ENCODE data around the gene CEP43.

Gene CEP43

GRCh38 chr6:167000759-167001158 lies 1.6 kb downstream of the CEP43 start:
- no peak for DNase-seq (ENCODE audit: low read depth)
- no peak overlapping the region for H3K4me3 ChIP-seq (ENCODE audit: low read depth, low read length)

- no peak for DNase-seq (ENCODE audit: low read depth)
- no peak overlapping the region for H3K4me3 ChIP-seq (ENCODE audit: low read depth, low read length)
Observed at GRCh38 chr6:167005350-167006159, 6.4 kb downstream of the CEP43 start.

GRCh38 chr6:167007985-167008384 lies 8.8 kb downstream of the CEP43 start:
- DNase-seq (ENCODE audit: low read depth), result no peak
- no peak overlapping the region for H3K4me3 ChIP-seq (ENCODE audit: low read depth, low read length)

DNA sequence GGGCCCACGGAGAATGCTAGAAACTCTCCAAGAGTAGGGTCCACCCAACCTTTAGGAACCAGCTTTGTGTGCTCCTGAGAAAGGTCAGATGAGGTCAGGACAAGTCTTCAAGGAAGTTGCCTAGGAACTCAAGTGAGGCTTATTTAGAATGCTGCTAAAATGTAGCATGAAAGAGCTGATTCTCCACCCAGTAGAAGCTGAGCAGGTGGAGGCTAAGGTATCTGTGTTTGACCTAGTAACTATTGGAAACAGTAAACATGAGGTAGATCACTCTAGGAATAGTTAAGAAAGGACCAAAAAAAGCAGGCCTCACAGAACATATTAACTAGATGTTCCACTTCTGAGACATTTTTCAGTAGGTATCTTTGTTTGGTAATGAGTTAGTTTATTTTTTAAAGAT lies 13.9 kb downstream of the CEP43 start:
- no peak for DNase-seq (ENCODE audit: low read depth)
- no peak overlapping the region for H3K4me3 ChIP-seq (ENCODE audit: low read depth, low read length)

GRCh38 chr6:167013946-167014345 lies 14.7 kb downstream of the CEP43 start:
- H3K4me3 ChIP-seq (ENCODE audit: low read depth, low read length), result no peak overlapping the region
- DNase-seq (ENCODE audit: low read depth), result no peak

GRCh38 chr6:167015302-167015701 lies 16.1 kb downstream of the CEP43 start:
- DNase-seq (ENCODE audit: low read depth), result no peak
- H3K4me3 ChIP-seq (ENCODE audit: low read depth, low read length), result no peak overlapping the region

DNA sequence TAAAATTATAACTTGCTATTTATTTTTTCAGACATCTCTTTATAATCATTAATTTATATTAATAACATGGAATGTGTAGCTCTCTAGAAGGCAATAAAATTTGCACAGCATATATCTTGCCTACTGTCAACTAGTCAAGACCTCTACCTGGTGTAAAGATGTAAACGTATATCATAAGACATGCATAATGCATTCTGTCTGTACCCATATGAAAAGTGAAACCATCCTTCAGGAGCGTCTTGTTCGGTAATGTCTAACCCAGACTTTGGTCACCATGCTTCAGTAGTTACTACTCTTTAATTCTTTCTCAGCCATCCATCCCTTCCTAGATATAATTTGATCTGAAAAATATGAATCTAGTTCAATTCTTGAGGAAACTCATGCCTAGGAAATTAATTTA lies 21.0 kb downstream of the CEP43 start:
- no peak overlapping the region for H3K4me3 ChIP-seq (ENCODE audit: low read depth, low read length)
- no peak for DNase-seq (ENCODE audit: low read depth)

GRCh38 chr6:167027308-167027707 lies 28.1 kb downstream of the CEP43 start:
- DNase-seq (ENCODE audit: low read depth), result no peak
- no peak overlapping the region for H3K4me3 ChIP-seq (ENCODE audit: low read depth, low read length)

DNA sequence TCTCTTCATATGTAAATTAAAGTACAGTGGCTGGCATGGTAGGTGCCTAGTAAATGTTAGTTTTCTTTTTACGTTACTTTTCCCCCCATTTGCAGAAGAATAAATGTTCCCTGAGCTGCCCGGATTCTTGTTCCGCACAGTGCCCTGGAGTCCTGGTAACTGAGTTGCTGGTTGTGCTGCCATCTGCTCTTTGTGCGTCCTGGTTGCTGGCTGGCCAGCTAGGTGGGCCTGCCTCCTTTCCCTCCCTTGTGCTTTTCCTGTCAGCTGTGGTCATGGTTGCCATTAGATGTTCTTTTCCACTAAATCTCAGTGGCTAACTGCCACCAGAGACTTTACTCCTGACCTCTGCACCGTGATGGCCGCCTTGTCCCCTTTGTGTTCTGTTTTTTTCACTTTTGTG lies 28.6 kb downstream of the CEP43 start:
- H3K4me3 ChIP-seq (ENCODE audit: low read depth, low read length), result no peak overlapping the region
- no peak for DNase-seq (ENCODE audit: low read depth)

- H3K4me3 ChIP-seq (ENCODE audit: low read depth, low read length), result no peak overlapping the region
- no peak for DNase-seq (ENCODE audit: low read depth)
Observed at GRCh38 chr6:167030222-167031072, 31.2 kb downstream of the CEP43 start.

- DNase-seq (ENCODE audit: low read depth), result no peak
Observed at GRCh38 chr6:167031082-167031709, 32.0 kb downstream of the CEP43 start.

DNA sequence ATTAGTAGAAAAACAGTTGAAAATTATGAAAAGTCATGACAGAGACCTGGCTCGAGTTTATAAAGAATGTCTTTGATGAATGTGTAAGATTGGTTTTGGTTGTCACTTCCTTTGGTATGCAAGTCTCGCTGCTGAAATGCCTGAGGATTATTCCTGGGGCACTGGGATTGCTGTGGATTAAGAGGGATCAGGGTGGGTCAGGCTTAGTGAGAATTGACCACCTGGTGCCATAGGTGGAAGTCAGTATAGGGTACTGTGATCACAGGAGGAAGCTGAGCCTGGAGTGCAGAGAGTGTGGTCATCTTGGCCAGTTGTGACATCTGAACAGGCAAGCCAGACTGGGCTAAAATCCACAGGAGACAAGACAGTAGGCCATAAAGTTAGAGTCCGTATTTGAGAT lies 34.9 kb downstream of the CEP43 start:
- no peak overlapping the region for H3K4me3 ChIP-seq (ENCODE audit: low read depth, low read length)
- DNase-seq (ENCODE audit: low read depth), result no peak

More at GRCh38 chr6:167031082-167031709, 32.0 kb downstream of the CEP43 start:
- no peak overlapping the region for H3K4me3 ChIP-seq (ENCODE audit: low read depth, low read length)

DNA sequence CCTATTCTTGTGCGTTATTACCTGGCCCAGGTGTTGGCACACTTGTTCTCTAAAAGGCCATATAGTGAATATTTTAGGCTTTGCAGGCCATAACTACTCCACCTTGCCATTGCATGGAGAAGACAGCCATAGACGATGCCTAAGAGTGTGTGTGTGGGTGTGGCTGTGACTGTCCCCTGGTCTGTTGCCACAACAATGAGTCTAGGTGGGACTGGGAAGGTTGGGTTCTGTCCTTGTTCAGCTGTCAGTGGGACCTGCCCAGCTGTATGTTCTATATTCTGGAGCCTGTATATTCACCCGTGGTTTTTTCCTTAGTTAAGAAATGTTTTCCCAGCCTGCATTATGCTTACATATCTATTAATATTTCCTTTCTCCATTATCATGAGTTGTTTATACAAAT lies 38.6 kb downstream of the CEP43 start:
- no peak overlapping the region for H3K4me3 ChIP-seq (ENCODE audit: low read depth, low read length)

DNA sequence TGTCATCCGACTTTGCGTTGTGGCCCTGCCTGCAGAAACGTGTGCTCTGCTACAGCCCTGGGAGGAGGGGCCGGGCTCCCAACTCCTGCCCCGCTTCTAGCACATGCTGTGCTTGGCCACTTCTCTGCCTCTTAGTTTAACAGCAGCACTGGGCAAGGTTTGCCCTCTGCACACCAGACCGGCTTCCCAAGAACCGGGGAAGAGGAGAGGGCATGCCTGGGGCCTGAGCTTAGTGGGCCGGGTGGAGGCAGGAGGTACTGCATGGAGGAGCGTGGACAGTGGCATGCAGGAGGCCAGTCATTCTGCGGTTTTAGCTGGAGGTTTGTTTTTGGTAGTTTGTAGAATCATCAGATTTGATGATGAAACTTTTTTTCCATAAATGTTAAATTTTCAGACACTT lies 45.5 kb downstream of the CEP43 start:
- no peak overlapping the region for H3K4me3 ChIP-seq (ENCODE audit: low read depth, low read length)
- DNase-seq (ENCODE audit: low read depth), result no peak

More for the DNA sequence above, 38.6 kb downstream of the CEP43 start:
- no peak for DNase-seq (ENCODE audit: low read depth)

DNA sequence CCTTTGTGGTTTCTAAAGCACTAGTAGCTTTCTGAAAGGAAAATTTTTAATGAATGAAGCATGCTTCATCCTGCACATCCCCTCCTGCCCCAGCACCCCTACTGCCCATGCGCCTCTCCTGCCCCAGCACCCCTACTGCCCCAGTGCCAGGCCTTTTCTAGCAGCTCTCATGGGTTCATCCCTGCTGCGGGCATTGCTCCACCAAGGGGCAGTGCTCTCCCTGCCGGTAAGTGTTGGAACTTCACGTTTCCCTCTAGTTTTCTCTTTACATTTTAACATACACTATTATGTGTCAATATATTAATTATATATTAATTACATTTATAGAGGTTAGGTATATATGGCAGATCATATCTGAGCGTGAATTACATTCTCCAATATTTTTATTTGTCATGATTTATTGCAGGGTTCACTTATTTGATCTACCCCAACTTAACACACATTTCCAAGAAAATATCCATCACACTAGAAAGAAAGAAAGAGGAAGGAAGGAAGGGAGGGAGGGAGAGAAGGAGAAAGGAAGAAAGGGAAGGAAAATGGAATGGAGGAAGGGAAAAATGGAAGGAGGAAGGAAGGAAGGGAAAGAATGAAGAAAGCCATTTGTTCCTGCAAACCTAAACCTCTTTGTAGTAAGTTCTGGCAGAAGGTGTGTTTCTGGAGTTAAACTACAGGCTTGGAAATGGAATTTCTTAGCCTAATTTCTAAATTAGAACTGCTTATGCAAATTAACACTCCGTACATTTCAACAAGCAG lies 46.8 kb downstream of the CEP43 start:
- H3K4me3 ChIP-seq (ENCODE audit: low read depth, low read length), result no peak overlapping the region
- no peak for DNase-seq (ENCODE audit: low read depth)

GRCh38 chr6:167046861-167047495 lies 47.8 kb downstream of the CEP43 start:
- no peak overlapping the region for H3K4me3 ChIP-seq (ENCODE audit: low read depth, low read length)
- DNase-seq (ENCODE audit: low read depth), result no peak

DNA sequence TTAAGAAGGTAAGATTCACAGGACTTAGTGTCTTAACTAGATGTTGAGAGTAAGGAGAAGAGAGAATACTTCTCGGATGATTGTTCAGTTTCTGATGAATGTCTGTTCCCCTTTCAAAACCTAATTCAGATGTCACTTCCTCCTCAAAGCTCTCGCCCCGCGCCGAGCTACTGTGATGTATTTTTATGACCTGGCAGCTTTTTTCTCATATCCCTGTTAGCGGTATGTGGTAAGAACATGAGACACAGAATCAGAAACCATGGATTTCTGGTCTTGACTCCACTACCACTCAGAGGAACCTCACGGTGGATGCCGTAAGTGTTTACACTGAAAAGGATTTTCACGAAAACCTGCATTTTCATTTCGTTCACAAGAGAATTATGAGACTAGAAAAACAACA lies 48.4 kb downstream of the CEP43 start:
- no peak overlapping the region for H3K4me3 ChIP-seq (ENCODE audit: low read depth, low read length)
- no peak for DNase-seq (ENCODE audit: low read depth)
